Left ventricle myocardium inferior (tissue), 1 donor: ENCODE measurements around the gene FXYD5. TPM values are rescaled to one million over a fixed set of nuclear protein-coding genes. Genes with fewer than 3 reads are reported as not detected.
"Not testable (repeated sequence)": the region's sequence is repeated elsewhere in the genome, so short reads cannot be mapped to it uniquely, and the experiment has no call there.

Experiments used
- DNase-seq: peaks from one replicate; pipeline ENCODE4 v3.0.0-alpha.2; 2020
- H3K27ac ChIP-seq: fragments of 200-600 bp; replicated peaks from 2 replicates; pipeline ENCODE4 v1.8.0; 2021
- H3K27me3 ChIP-seq: fragments of 200-600 bp; 2 replicates; pipeline ENCODE4 v1.8.0; 2021; ENCODE audit warnings: low read depth
- H3K36me3 ChIP-seq: fragments of 200-600 bp; 2 replicates; pipeline ENCODE4 v1.8.0; 2021
- H3K4me1 ChIP-seq: fragments of 200-600 bp; 2 replicates; pipeline ENCODE4 v1.8.0; 2021
- H3K4me3 ChIP-seq: fragments of 200-600 bp; 2 replicates; pipeline ENCODE4 v1.8.0; 2021; ENCODE audit warnings: mild to moderate bottlenecking, moderate library complexity
- H3K9me3 ChIP-seq: fragments of 200-600 bp; replicated peaks from 2 replicates; pipeline ENCODE4 v1.8.0; 2021
- CTCF ChIP-seq: fragments of 200-600 bp; IDR thresholded peaks from 2 replicates; pipeline ENCODE4 v1.8.0; 2021; ENCODE audit warnings: antibody characterized with exemption, mild to moderate bottlenecking, borderline replicate concordance
- intact Hi-C: fragments of 100-400 bp; cut with micrococcal nuclease; formaldehyde crosslinking; loops from one replicate; pipeline ENCODE4 v1.11.0; 2022
- total RNA-seq: library from RNA; stranded (reverse); fragmentation: NEBNext Ultra II Directional; extraction: Animal tissue kit (Norgen Biotek cat#: 25700); gene quantifications from one replicate; pipeline ENCODE4 v1.2.1, GENCODE V29; 2021
- donor health status: DM: no; HTN: yes; CAD: no; lungs with severe emphysema.

The FXYD5 gene
- total RNA-seq, 1 donor from 2014 or later: 23.4 TPM

- Histone ChIP-seq H3K4me1 (peaks cover 34% of the 10 kb centered on the region), H3K27ac (peak overlapping the region; percentile 95)
These were observed 28.5 kb upstream of the FXYD5 start for GRCh38 chr19:35125749-35126623.

GRCh38 chr19:35126624-35126959, 27.9 kb upstream of the FXYD5 start:
- Histone ChIP-seq H3K27me3 (no peaks in the 10 kb centered on the region), H3K36me3 (no peaks in the 10 kb centered on the region), H3K4me3 (peak overlapping the region; percentile 29), H3K9me3 (no peaks in the 10 kb centered on the region), H3K4me1 (peaks cover 34% of the 10 kb centered on the region), H3K27ac (peak overlapping the region; percentile 95)
- TF ChIP-seq CTCF: no peak
- DNase-seq: no peak
- intact Hi-C loops: no loop called here

More at GRCh38 chr19:35125749-35126623, 28.5 kb upstream of the FXYD5 start:
- no peaks in the 10 kb centered on the region for H3K9me3 ChIP-seq
- H3K36me3 ChIP-seq: no peaks in the 10 kb centered on the region
- TF ChIP-seq CTCF: no peak
- intact Hi-C loops: no loop called here
- H3K27me3 ChIP-seq: no peaks in the 10 kb centered on the region
- H3K4me3 ChIP-seq: peak overlapping the region; percentile 29
- DNase-seq: no peak

- Histone ChIP-seq H3K9me3 (no peaks in the 10 kb centered on the region), H3K27me3 (no peaks in the 10 kb centered on the region), H3K4me1 (peaks cover 34% of the 10 kb centered on the region), H3K27ac (no peak overlapping the region), H3K4me3 (no peak overlapping the region), H3K36me3 (no peaks in the 10 kb centered on the region)
- intact Hi-C loops: no loop called here
- no peak for TF ChIP-seq CTCF
- DNase-seq: no peak
These were observed 26.7 kb upstream of the FXYD5 start for GRCh38 chr19:35127871-35128270.

GRCh38 chr19:35128398-35129057, 26.0 kb upstream of the FXYD5 start:
- intact Hi-C loops: no loop called here
- H3K27me3 ChIP-seq: no peaks in the 10 kb centered on the region
- peaks cover 29% of the 10 kb centered on the region for H3K4me1 ChIP-seq
- no peak overlapping the region for H3K27ac ChIP-seq
- no peaks in the 10 kb centered on the region for H3K36me3 ChIP-seq
- no peak for DNase-seq
- no peaks in the 10 kb centered on the region for H3K9me3 ChIP-seq
- TF ChIP-seq CTCF: no peak
- no peak overlapping the region for H3K4me3 ChIP-seq

- H3K27me3 ChIP-seq, H3K4me3 ChIP-seq, DNase-seq, intact Hi-C loops, H3K36me3 ChIP-seq, H3K9me3 ChIP-seq: not testable (repeated sequence)
- H3K27ac ChIP-seq: peak overlapping the region; percentile 38
- H3K4me1 ChIP-seq: peaks cover 21% of the 10 kb centered on the region
These were observed 24.7 kb upstream of the FXYD5 start for GRCh38 chr19:35129724-35130274.
